HepG2 (cell line): ENCODE data around the gene MED22. TPM values are rescaled to one million over a fixed set of nuclear protein-coding genes. Genes with fewer than 3 reads are reported as not detected.

Experiments
- EHMT2 ChIP-seq: fragments of 200-600 bp; sonication (generic); IDR thresholded peaks from 2 replicates; pipeline ENCODE4 v1.7.0; 2017; ENCODE audit warnings: antibody characterized with exemption, low read depth, low read length, borderline replicate concordance
- HNRNPK ChIP-seq: fragments of 200-400 bp; formaldehyde crosslinking; IDR thresholded peaks from 2 replicates; pipeline ENCODE4 v1.6.1; 2018; ENCODE audit warnings: low read length, low read depth, moderate library complexity, mild to moderate bottlenecking; ENCODE audit not compliant: poor library complexity, severe bottlenecking
- KMT2B ChIP-seq: IDR thresholded peaks from 2 replicates; pipeline ENCODE4 v1.6.1; 2016; ENCODE audit warnings: missing genetic modification reagents, missing compliant biosample characterization
- NR2F6 ChIP-seq, 2 experiments: IDR thresholded peaks; 2 replicates each; pipeline ENCODE4 v1.6.1; 2016; ENCODE audit warnings: antibody characterized with exemption in 1 of 2, mild to moderate bottlenecking in 1 of 2
- POGK ChIP-seq: sonication (generic); formaldehyde crosslinking; conservative IDR thresholded peaks from 2 replicates; pipeline ENCODE4 v1.8.0; 2022; ENCODE audit warnings: mild to moderate bottlenecking, moderate library complexity, missing genetic modification reagents
- TGIF2 ChIP-seq: IDR thresholded peaks from 2 replicates; pipeline ENCODE4 v1.6.1; 2016; ENCODE audit warnings: control low read depth, missing compliant biosample characterization
- ZBTB14 ChIP-seq: sonication (generic); formaldehyde crosslinking; IDR thresholded peaks from 2 replicates; pipeline ENCODE4 v1.4.0; 2020; ENCODE audit warnings: missing genetic modification reagents
- ZBTB33 ChIP-seq: sonication (generic); formaldehyde crosslinking; IDR thresholded peaks from 2 replicates; pipeline ENCODE4 v1.4.0; 2020; ENCODE audit warnings: missing genetic modification reagents
- ZFP91 ChIP-seq: sonication (generic); formaldehyde crosslinking; IDR thresholded peaks from 2 replicates; pipeline ENCODE4 v1.9.0; 2022; ENCODE audit warnings: missing genetic modification reagents, mild to moderate bottlenecking, borderline replicate concordance
- ZNF142 ChIP-seq: sonication (generic); formaldehyde crosslinking; IDR thresholded peaks from 2 replicates; pipeline ENCODE4 v1.4.0; 2020; ENCODE audit warnings: missing genetic modification reagents
- ZNF296 ChIP-seq: sonication (generic); formaldehyde crosslinking; conservative IDR thresholded peaks from 2 replicates; pipeline ENCODE4 v1.5.0; 2020; ENCODE audit warnings: mild to moderate bottlenecking, missing genetic modification reagents
- polyA plus RNA-seq, 8 experiments: library from polyadenylated mRNA; depleted of rRNA in 3 of 8; stranded (reverse) in 7 of 8; unstranded in 1 of 8; fragments of >200 nt; fragmentation: Illumina TruSeq in 4 of 8; extraction: Trizol in 4 of 8; gene quantifications; 2 replicates each; pipeline versions ENCODE4 v1.2.1 to v1.2.3, GENCODE V29; 2011 to 2016; ENCODE audit warnings: low read depth in 4 of 8, missing spikeins in 1 of 8, mixed read lengths in 1 of 8; ENCODE audit not compliant: insufficient read depth in 1 of 8
- total RNA-seq, 5 experiments: library from RNA; depleted of rRNA; stranded (reverse); fragments of >200 nt; fragmentation: Illumina TruSeq; extraction: Trizol; gene quantifications; 2 replicates each; pipeline ENCODE4 v1.2.3, GENCODE V29; 2016; ENCODE audit warnings: low read depth in 1 of 5

Gene MED22
- total and polyA plus RNA-seq, 2 of the 13 experiments (the other 11 are each of a cell fraction or from before 2014, with no cell fraction given) = 15.8 to 22.1 TPM

- TF ChIP-seq ZNF142 (no peak), ZBTB33 (CRISPR knock-in tag) (no peak), EHMT2 (no peak), POGK (CRISPR knock-in tag) (no peak), NR2F6 (IDR thresholded peaks at IDR 0.05) (no peak), NR2F6 (CRISPR knock-in tag; IDR thresholded peaks at IDR 0.05) (0 out of 2 replicates have a peak, but pooled peaks have one; percentile 9), ZNF296 (CRISPR knock-in tag) (no peak), ZBTB14 (CRISPR knock-in tag) (no peak), HNRNPK (no peak), ZFP91 (CRISPR knock-in tag) (no peak; the same call in 1 of the 2 replicates), TGIF2 (CRISPR knock-in tag) (no peak), KMT2B (no peak)
These were observed 27.3 kb upstream of the MED22 start (continued) for GRCh38 chr9:133375116-133375723.
